HCT116 (cell line): ENCODE measurements around the gene CLK3. TPM values are rescaled to one million over a fixed set of nuclear protein-coding genes. Genes with fewer than 3 reads are reported as not detected.

Source experiments
- ATAC-seq: fragments of 200-7000 bp; cut with Tn5 transposase; 2 replicates; pipeline ENCODE4 v1.9.1; 2020; ENCODE audit warnings: mild to moderate bottlenecking, moderate library complexity
- BruUV-seq: library from RNA; stranded (reverse); fragments of 400-500 nt; replicated peaks from 2 replicates; lab custom pipeline; 2021; lab: Mats Ljungman, UMichigan
- CTCF ChIA-PET: fragments of 300-600 bp; sonication (Branson Sonifier 250); formaldehyde crosslinking; loops from one replicate; lab custom pipeline; 2021; ENCODE audit warnings: antibody characterized with exemption; lab: Charles Lee
- POLR2A ChIA-PET: fragments of 300-600, 350-600 bp; sonication (Branson Sonifier 250); formaldehyde crosslinking; loops from one replicate; lab custom pipeline; 2021; ENCODE audit warnings: antibody characterized with exemption; lab: Charles Lee
- RAD21 ChIA-PET, 2 experiments: fragments of 300-600 bp; sonication (Branson Sonifier 250); formaldehyde crosslinking; loops; one replicate each; lab custom pipeline; 2023; ENCODE audit warnings: low total read pairs in 2 of 2; ENCODE audit not compliant: uncharacterized antibody in 2 of 2, unreplicated experiment in 2 of 2, low non-redundant PET in 1 of 2; lab: Charles Lee
- DNase-seq: peaks from one replicate; pipeline ENCODE4 v3.0.0-alpha.2; 2010; ENCODE audit warnings: low read depth, low spot score
- H2AFZ ChIP-seq: fragments of 200-600 bp; shearing (Covaris generic), sonication (generic); 2 replicates; pipeline ENCODE4 v1.6.1; 2017; ENCODE audit warnings: low read depth, mixed run types, mixed read lengths, antibody characterized with exemption, low read length; ENCODE audit not compliant: poor library complexity, severe bottlenecking
- H3K27ac ChIP-seq: 2 replicates; pipeline ENCODE4 v1.5.1; 2012; ENCODE audit warnings: low read depth, low read length
- H3K27me3 ChIP-seq: fragments of 200-600 bp; sonication (generic); 2 replicates; pipeline ENCODE4 v1.6.1; 2016; ENCODE audit warnings: mixed run types, low read length, mixed read lengths; ENCODE audit not compliant: insufficient read depth
- H3K36me3 ChIP-seq, 2 experiments: fragments of 200-500 bp in 1 of 2; fragments of 200-600 bp in 1 of 2; sonication (Bioruptor generic) in 1 of 2; sonication (generic) in 1 of 2; 2 replicates each; pipeline versions ENCODE4 v1.5.1 to v1.6.1; 2014 to 2016; ENCODE audit warnings: low read length in 2 of 2, inconsistent platforms in 1 of 2, mixed read lengths in 1 of 2, mixed run types in 1 of 2; ENCODE audit not compliant: insufficient read depth in 2 of 2, control insufficient read depth in 1 of 2
- H3K4me1 ChIP-seq, 2 experiments: fragments of 200-600 bp in 1 of 2; sonication (generic) in 1 of 2; 2 replicates each; pipeline versions ENCODE4 v1.5.1 to v1.6.1; 2012 to 2017; ENCODE audit warnings: low read length in 2 of 2, inconsistent platforms in 1 of 2, mild to moderate bottlenecking in 1 of 2, mixed read lengths in 1 of 2, mixed run types in 1 of 2, moderate library complexity in 1 of 2; ENCODE audit not compliant: insufficient read depth in 2 of 2, control insufficient read depth in 1 of 2
- H3K4me2 ChIP-seq: fragments of 200-600 bp; sonication (generic); 2 replicates; pipeline ENCODE4 v1.6.1; 2017; ENCODE audit warnings: mixed run types, low read length, mixed read lengths
- H3K4me3 ChIP-seq, 2 experiments: fragments of 200-600 bp in 1 of 2; sonication (generic) in 1 of 2; replicated peaks in 1 of 2; 2 replicates each; pipeline ENCODE4 v1.5.1; 2011 to 2016; ENCODE audit warnings: low read length in 2 of 2, control low read depth in 1 of 2, low read depth in 1 of 2, mild to moderate bottlenecking in 1 of 2, mixed read lengths in 1 of 2, mixed run types in 1 of 2
- H3K79me2 ChIP-seq: fragments of 200-600 bp; sonication (generic); 2 replicates; pipeline ENCODE4 v1.6.1; 2017; ENCODE audit warnings: mild to moderate bottlenecking, mixed run types, low read length, moderate library complexity, mixed read lengths; ENCODE audit not compliant: insufficient read depth
- H3K9ac ChIP-seq: fragments of 200-600 bp; sonication (generic); 2 replicates; pipeline ENCODE4 v1.6.1; 2016; ENCODE audit warnings: low read length, mixed read lengths
- H3K9me2 ChIP-seq: fragments of 200-600 bp; sonication (generic), shearing (Covaris generic); 2 replicates; pipeline ENCODE4 v1.6.1; 2017; ENCODE audit warnings: mixed run types, mild to moderate bottlenecking, moderate library complexity; ENCODE audit not compliant: insufficient read depth
- H3K9me3 ChIP-seq, 2 experiments: fragments of 200-500 bp in 1 of 2; fragments of 200-600 bp in 1 of 2; sonication (Bioruptor generic) in 1 of 2; sonication (generic) in 1 of 2; 2 replicates each; pipeline ENCODE4 v1.6.1; 2014 to 2017; ENCODE audit warnings: low read length in 2 of 2, mixed read lengths in 2 of 2, inconsistent platforms in 1 of 2, low read depth in 1 of 2, mild to moderate bottlenecking in 1 of 2, mixed run types in 1 of 2, moderate library complexity in 1 of 2; ENCODE audit not compliant: control insufficient read depth in 1 of 2, insufficient read depth in 1 of 2
- H4K20me1 ChIP-seq: fragments of 200-600 bp; sonication (generic), shearing (Covaris generic); 2 replicates; pipeline ENCODE4 v1.6.1; 2017; ENCODE audit warnings: mixed run types, mild to moderate bottlenecking, moderate library complexity; ENCODE audit not compliant: insufficient read depth
- CEBPB ChIP-seq: IDR thresholded peaks from 2 replicates; pipeline ENCODE4 v1.6.1; 2012; ENCODE audit warnings: low read depth
- EGR1 ChIP-seq: IDR thresholded peaks from 2 replicates; pipeline ENCODE4 v1.6.1; 2012; ENCODE audit warnings: low read depth
- EZH2 ChIP-seq: fragments of 200-600 bp; sonication (generic); IDR thresholded peaks from 2 replicates; pipeline ENCODE4 v1.6.1; 2017; ENCODE audit warnings: antibody characterized with exemption, mixed run types
- EZH2phosphoT487 ChIP-seq: fragments of 200-600 bp; IDR thresholded peaks from 2 replicates; pipeline ENCODE4 v1.6.1; 2018; ENCODE audit warnings: antibody characterized with exemption, borderline replicate concordance
- FOSL1 ChIP-seq: IDR thresholded peaks from 2 replicates; pipeline ENCODE4 v1.6.1; 2012; ENCODE audit warnings: low read depth
- POLR2A ChIP-seq: IDR thresholded peaks from 2 replicates; pipeline ENCODE4 v1.7.0; 2011; ENCODE audit warnings: borderline replicate concordance; ENCODE audit not compliant: insufficient read depth, insufficient read length; ENCODE audit errors: extremely low read depth
- SP1 ChIP-seq: IDR thresholded peaks from 2 replicates; pipeline ENCODE4 v1.6.1; 2012; ENCODE audit warnings: low read depth
- SRF ChIP-seq: IDR thresholded peaks from 2 replicates; pipeline ENCODE4 v1.6.1; 2012; ENCODE audit warnings: low read depth
- YY1 ChIP-seq: IDR thresholded peaks from 2 replicates; pipeline ENCODE4 v1.6.1; 2011; ENCODE audit warnings: low read length, low read depth, moderate library complexity, mild to moderate bottlenecking; ENCODE audit not compliant: insufficient replicate concordance; ENCODE audit errors: extremely low read depth
- ZNF274 ChIP-seq: fragments of 200-500 bp; sonication (Bioruptor generic); IDR thresholded peaks from 2 replicates; pipeline ENCODE4 v1.6.1; 2014; ENCODE audit warnings: mild to moderate bottlenecking, low read depth, low read length, inconsistent platforms
- intact Hi-C: fragments of 100-400 bp; cut with micrococcal nuclease; formaldehyde crosslinking; loops from 2 replicates; pipeline ENCODE4 v1.10.0; 2022
- total RNA-seq: library from RNA; stranded (reverse); gene quantifications from one replicate; pipeline ENCODE4 v1.2.1, GENCODE V29; 2021; ENCODE audit not compliant: unreplicated experiment
- TF ChIP-seq, protein P1 (sequence below), 3 experiments: fragments of 200-600 bp in 1 of 3; sonication (generic) in 1 of 3; IDR thresholded peaks in 2 of 3; conservative IDR thresholded peaks in 1 of 3; 2 replicates each; pipeline ENCODE4 v1.5.1; 2012 to 2017; ENCODE audit warnings: low read depth in 2 of 3, low read length in 2 of 3, antibody characterized with exemption in 1 of 3, borderline replicate concordance in 1 of 3, control low read depth in 1 of 3, mild to moderate bottlenecking in 1 of 3, mixed read lengths in 1 of 3, mixed run types in 1 of 3, moderate library complexity in 1 of 3; ENCODE audit not compliant: insufficient read depth in 1 of 3
- TF ChIP-seq, protein P2 (sequence below): IDR thresholded peaks from 2 replicates; pipeline ENCODE4 v1.6.1; 2011; ENCODE audit warnings: mild to moderate bottlenecking, low read length, moderate library complexity; ENCODE audit not compliant: insufficient replicate concordance; ENCODE audit errors: extremely low read depth
- TF ChIP-seq, protein P3 (sequence below): IDR thresholded peaks from 2 replicates; pipeline ENCODE4 v1.6.1; 2012; ENCODE audit warnings: low read depth

Gene CLK3
- total RNA-seq, 1 experiment from 2014 or later: 79.3 TPM

DNA sequence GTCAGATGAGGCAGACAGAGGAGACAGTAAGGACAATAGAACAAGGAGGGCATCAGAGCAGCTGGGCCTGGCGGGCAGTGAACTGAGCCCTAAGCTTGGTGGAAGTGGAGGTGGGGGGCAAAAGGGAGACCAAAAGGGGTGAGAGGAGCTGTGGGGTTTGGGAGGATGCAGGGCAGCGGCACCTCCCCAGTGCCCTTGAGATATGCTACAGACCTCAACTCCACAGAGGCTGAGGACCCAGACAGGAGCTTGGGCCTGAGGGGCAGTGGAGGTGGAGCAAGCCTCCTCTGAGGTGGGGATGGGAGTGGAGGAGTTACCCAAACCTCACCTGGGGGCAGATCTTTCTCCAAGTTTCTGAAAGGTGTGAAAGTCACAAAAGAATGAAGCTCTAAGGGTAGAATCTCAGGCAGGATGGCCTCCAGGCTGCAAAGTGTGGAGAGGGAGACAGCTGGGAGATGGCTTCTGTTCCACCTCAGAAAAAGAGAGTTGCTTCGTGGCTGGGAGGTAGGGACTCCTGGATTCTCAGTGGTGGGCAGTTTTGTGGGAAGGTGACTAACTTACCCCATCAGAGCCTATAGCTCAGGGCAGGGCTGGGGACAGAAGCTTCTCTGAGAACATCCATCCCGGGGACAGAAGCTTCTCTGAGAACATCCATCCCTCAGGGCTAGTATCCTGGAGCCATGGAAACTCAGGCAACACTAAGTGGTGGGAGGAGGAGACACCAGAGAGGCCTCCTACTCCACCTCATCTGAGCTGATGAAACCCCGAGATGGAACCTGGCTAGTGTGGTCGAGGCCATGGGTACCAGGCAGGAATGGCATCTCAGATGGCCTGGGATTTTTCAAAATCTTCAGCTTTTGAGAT lies 2.3 kb upstream of the CLK3 start:
- no peaks in the 10 kb centered on the region for H3K9me3 ChIP-seq
- no peak overlapping the region for H3K4me2 ChIP-seq
- H3K36me3 ChIP-seq: no peaks in the 10 kb centered on the region
- no peak overlapping the region for H3K27ac ChIP-seq
- TF ChIP-seq EZH2phosphoT487 (no peak), EZH2 (no peak), EGR1 (no peak), ZNF274 (no peak), POLR2A (no peak), FOSL1 (no peak), YY1 (no peak), CEBPB (no peak), SRF (no peak), SP1 (no peak)
- TF ChIP-seq, protein P1, sequence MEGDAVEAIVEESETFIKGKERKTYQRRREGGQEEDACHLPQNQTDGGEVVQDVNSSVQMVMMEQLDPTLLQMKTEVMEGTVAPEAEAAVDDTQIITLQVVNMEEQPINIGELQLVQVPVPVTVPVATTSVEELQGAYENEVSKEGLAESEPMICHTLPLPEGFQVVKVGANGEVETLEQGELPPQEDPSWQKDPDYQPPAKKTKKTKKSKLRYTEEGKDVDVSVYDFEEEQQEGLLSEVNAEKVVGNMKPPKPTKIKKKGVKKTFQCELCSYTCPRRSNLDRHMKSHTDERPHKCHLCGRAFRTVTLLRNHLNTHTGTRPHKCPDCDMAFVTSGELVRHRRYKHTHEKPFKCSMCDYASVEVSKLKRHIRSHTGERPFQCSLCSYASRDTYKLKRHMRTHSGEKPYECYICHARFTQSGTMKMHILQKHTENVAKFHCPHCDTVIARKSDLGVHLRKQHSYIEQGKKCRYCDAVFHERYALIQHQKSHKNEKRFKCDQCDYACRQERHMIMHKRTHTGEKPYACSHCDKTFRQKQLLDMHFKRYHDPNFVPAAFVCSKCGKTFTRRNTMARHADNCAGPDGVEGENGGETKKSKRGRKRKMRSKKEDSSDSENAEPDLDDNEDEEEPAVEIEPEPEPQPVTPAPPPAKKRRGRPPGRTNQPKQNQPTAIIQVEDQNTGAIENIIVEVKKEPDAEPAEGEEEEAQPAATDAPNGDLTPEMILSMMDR (IDR thresholded peaks at IDR 0.05 in 2 of 3, conservative IDR thresholded peaks at IDR 0.05 in 1 of 3; ENCODE audit: borderline replicate concordance in 1 of 3, insufficient read depth in 1 of 3, low read depth in 2 of 3, low read length in 2 of 3): no peak
- TF ChIP-seq, protein P2, sequence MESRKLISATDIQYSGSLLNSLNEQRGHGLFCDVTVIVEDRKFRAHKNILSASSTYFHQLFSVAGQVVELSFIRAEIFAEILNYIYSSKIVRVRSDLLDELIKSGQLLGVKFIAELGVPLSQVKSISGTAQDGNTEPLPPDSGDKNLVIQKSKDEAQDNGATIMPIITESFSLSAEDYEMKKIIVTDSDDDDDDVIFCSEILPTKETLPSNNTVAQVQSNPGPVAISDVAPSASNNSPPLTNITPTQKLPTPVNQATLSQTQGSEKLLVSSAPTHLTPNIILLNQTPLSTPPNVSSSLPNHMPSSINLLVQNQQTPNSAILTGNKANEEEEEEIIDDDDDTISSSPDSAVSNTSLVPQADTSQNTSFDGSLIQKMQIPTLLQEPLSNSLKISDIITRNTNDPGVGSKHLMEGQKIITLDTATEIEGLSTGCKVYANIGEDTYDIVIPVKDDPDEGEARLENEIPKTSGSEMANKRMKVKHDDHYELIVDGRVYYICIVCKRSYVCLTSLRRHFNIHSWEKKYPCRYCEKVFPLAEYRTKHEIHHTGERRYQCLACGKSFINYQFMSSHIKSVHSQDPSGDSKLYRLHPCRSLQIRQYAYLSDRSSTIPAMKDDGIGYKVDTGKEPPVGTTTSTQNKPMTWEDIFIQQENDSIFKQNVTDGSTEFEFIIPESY: no peak
- TF ChIP-seq, protein P3, sequence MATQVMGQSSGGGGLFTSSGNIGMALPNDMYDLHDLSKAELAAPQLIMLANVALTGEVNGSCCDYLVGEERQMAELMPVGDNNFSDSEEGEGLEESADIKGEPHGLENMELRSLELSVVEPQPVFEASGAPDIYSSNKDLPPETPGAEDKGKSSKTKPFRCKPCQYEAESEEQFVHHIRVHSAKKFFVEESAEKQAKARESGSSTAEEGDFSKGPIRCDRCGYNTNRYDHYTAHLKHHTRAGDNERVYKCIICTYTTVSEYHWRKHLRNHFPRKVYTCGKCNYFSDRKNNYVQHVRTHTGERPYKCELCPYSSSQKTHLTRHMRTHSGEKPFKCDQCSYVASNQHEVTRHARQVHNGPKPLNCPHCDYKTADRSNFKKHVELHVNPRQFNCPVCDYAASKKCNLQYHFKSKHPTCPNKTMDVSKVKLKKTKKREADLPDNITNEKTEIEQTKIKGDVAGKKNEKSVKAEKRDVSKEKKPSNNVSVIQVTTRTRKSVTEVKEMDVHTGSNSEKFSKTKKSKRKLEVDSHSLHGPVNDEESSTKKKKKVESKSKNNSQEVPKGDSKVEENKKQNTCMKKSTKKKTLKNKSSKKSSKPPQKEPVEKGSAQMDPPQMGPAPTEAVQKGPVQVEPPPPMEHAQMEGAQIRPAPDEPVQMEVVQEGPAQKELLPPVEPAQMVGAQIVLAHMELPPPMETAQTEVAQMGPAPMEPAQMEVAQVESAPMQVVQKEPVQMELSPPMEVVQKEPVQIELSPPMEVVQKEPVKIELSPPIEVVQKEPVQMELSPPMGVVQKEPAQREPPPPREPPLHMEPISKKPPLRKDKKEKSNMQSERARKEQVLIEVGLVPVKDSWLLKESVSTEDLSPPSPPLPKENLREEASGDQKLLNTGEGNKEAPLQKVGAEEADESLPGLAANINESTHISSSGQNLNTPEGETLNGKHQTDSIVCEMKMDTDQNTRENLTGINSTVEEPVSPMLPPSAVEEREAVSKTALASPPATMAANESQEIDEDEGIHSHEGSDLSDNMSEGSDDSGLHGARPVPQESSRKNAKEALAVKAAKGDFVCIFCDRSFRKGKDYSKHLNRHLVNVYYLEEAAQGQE: no peak
- H3K9ac ChIP-seq: no peak overlapping the region
- ATAC-seq (no peak), DNase-seq (no peak)
- POLR2A ChIA-PET: no interaction called here
- H3K79me2 ChIP-seq: peaks cover 27% of the 10 kb centered on the region
- intact Hi-C loops: no loop called here
- peaks cover under 1% of the 10 kb centered on the region; the same call in 1 of the 2 replicates for H3K27me3 ChIP-seq
- no peak overlapping the region for H3K4me3 ChIP-seq
- H2AFZ ChIP-seq: no peak overlapping the region
- RAD21 ChIA-PET: no interaction called here
- H3K4me1 ChIP-seq: peaks cover 9 to 27% of the 10 kb centered on the region in 2 experiments; a peak in 3 of 4 replicates
- CTCF ChIA-PET: no interaction called here
- no peaks in the 10 kb centered on the region for H3K9me2 ChIP-seq
- BruUV-seq: no TSS peak
- H4K20me1 ChIP-seq: no peaks in the 10 kb centered on the region
